Panc1 (cell line): ENCODE measurements around the gene ABHD14A.

Experiments used
- POLR2AphosphoS5 ChIP-seq: IDR thresholded peaks from 2 replicates; pipeline ENCODE4 v1.6.1; 2012; ENCODE audit warnings: mild to moderate bottlenecking, low read depth, low read length, moderate library complexity
- SIN3A ChIP-seq: IDR thresholded peaks from 2 replicates; pipeline ENCODE4 v1.6.1; 2012; ENCODE audit warnings: low read depth, mild to moderate bottlenecking, low read length, moderate library complexity, borderline replicate concordance; ENCODE audit not compliant: insufficient read depth
- TCF7L2 ChIP-seq: IDR thresholded peaks from 2 replicates; pipeline ENCODE4 v1.6.1; 2011; ENCODE audit warnings: mild to moderate bottlenecking, low read depth, low read length, inconsistent platforms
- TF ChIP-seq, protein P1 (sequence below): fragments of 450-650 bp; IDR thresholded peaks from 2 replicates; pipeline ENCODE4 v1.5.1; 2017; ENCODE audit warnings: mild to moderate bottlenecking
- TF ChIP-seq, protein P2 (sequence below), 2 experiments: IDR thresholded peaks; 2 replicates each; pipeline ENCODE4 v1.6.1; 2011 to 2012; ENCODE audit warnings: low read depth in 2 of 2, control low read depth in 1 of 2, low read length in 1 of 2, mild to moderate bottlenecking in 1 of 2, moderate library complexity in 1 of 2; ENCODE audit not compliant: insufficient read depth in 1 of 2

DNA sequence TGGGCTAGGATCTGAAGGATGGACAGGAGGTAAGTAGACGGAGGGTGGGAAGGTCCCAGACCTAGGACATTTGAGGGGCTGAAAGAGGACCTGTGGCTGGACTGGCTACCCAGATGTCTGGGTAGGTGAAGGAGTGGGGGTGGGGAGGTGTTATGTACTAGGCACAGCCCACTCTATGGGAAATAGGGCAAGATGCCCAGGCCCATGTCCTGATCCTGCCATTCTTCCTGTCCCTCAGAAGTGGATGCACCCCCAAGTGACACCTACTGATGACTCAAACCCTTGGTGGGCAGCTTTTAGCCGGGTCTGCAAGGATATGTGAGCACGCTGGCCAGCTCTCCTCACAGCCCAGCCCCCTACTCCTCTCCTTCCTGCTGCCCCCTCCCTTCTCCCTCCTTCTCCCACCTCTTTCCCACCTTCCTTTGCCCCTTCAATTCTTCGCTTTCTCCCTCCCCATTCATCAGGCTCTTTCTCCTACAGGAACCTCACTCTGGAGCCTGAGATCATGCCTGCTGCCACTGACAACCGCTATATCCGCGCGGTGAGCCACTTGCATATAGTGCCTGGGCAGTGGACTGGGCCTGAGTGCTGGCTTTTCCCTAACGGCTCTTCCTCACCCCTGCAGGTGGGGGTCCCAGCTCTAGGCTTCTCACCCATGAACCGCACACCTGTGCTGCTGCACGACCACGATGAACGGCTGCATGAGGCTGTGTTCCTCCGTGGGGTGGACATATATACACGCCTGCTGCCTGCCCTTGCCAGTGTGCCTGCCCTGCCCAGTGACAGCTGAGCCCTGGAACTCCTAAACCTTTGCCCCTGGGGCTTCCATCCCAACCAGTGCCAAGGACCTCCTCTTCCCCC, 13.7 kb downstream of the ABHD14A start:
- TF ChIP-seq, protein P1, sequence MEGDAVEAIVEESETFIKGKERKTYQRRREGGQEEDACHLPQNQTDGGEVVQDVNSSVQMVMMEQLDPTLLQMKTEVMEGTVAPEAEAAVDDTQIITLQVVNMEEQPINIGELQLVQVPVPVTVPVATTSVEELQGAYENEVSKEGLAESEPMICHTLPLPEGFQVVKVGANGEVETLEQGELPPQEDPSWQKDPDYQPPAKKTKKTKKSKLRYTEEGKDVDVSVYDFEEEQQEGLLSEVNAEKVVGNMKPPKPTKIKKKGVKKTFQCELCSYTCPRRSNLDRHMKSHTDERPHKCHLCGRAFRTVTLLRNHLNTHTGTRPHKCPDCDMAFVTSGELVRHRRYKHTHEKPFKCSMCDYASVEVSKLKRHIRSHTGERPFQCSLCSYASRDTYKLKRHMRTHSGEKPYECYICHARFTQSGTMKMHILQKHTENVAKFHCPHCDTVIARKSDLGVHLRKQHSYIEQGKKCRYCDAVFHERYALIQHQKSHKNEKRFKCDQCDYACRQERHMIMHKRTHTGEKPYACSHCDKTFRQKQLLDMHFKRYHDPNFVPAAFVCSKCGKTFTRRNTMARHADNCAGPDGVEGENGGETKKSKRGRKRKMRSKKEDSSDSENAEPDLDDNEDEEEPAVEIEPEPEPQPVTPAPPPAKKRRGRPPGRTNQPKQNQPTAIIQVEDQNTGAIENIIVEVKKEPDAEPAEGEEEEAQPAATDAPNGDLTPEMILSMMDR: no peak
- TF ChIP-seq SIN3A: no peak
- TF ChIP-seq, protein P2, sequence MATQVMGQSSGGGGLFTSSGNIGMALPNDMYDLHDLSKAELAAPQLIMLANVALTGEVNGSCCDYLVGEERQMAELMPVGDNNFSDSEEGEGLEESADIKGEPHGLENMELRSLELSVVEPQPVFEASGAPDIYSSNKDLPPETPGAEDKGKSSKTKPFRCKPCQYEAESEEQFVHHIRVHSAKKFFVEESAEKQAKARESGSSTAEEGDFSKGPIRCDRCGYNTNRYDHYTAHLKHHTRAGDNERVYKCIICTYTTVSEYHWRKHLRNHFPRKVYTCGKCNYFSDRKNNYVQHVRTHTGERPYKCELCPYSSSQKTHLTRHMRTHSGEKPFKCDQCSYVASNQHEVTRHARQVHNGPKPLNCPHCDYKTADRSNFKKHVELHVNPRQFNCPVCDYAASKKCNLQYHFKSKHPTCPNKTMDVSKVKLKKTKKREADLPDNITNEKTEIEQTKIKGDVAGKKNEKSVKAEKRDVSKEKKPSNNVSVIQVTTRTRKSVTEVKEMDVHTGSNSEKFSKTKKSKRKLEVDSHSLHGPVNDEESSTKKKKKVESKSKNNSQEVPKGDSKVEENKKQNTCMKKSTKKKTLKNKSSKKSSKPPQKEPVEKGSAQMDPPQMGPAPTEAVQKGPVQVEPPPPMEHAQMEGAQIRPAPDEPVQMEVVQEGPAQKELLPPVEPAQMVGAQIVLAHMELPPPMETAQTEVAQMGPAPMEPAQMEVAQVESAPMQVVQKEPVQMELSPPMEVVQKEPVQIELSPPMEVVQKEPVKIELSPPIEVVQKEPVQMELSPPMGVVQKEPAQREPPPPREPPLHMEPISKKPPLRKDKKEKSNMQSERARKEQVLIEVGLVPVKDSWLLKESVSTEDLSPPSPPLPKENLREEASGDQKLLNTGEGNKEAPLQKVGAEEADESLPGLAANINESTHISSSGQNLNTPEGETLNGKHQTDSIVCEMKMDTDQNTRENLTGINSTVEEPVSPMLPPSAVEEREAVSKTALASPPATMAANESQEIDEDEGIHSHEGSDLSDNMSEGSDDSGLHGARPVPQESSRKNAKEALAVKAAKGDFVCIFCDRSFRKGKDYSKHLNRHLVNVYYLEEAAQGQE (IDR thresholded peaks at IDR 0.05; ENCODE audit: insufficient read depth in 1 of 2, low read depth in 2 of 2, low read length in 1 of 2): no peak
- TF ChIP-seq POLR2AphosphoS5: no peak
- TF ChIP-seq TCF7L2: no peak
